ENCODE results near the gene CKAP2L. TPM values are rescaled to one million over a fixed set of nuclear protein-coding genes. Genes with fewer than 3 reads are reported as not detected.

Gene CKAP2L
- total and polyA plus RNA-seq, 9 of the 15 experiments (the other 6 are each of a cell fraction or from before 2014, with no cell fraction given) = 10.4 to 21.9 (median 14.2) TPM

DNA sequence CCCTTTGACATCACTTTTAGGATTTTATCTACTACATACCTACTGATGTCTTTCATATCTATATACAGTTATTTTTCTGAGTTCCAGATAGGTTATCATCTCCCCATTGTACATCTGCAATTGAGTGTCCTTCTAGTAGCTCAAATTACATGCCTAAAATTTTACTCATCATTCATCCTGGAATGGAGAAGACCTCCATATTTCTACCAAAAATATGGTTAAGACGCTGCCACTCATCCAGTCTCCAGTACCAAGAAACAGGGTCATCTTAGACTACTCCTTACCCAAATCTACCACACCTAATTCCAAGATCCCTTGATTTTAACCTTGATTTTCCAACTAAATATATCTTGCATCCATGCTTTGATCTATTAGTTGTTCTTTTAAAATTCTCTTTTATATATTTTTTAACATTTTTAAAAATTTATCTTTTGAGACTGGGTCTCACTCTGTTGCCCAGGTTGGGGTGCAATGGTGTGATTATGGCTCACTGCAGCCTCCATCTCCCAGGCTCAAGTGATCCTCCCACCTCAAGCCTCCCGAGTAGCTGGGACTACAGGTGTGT, 8.6 kb upstream of the CKAP2L start:
- no TSS peak for BruUV-seq (replicated peaks)
- POLR2A ChIA-PET = interaction anchor here (0.6 to 1.1 kb wide), 3 partner anchors 11 to 32 kb away, joined by 3 to 5 read pairs (median 3); partner anchors contain the start of gene IL1A

More for the DNA sequence above, 8.6 kb upstream of the CKAP2L start:
- 0 out of 5 replicates have a peak, but pooled peaks cover 0 to 5% of the 10 kb centered on the region in 2 experiments for H3K4me1 ChIP-seq (replicated peaks in 1 of 2; ENCODE audit: control insufficient read depth in 2 of 2, insufficient read depth in 2 of 2, low read length in 2 of 2)
- no peaks in the 10 kb centered on the region for H3K9me1 ChIP-seq (ENCODE audit: control insufficient read depth, insufficient read depth, low read length)
- TF ChIP-seq ZNF785 (CRISPR knock-in tag; IDR thresholded peaks at IDR 0.05) (no peak), IFI16 (CRISPR knock-in tag; IDR thresholded peaks at IDR 0.05) (no peak), ETV6 (IDR thresholded peaks at IDR 0.05; ENCODE audit: borderline replicate concordance in 1 of 2, low read depth in 2 of 2, low read length in 1 of 2) (no peak), ETV6 (CRISPR knock-in tag; IDR thresholded peaks at IDR 0.05; ENCODE audit: borderline replicate concordance) (no peak), CHD4 (IDR thresholded peaks at IDR 0.05; ENCODE audit: insufficient read depth, insufficient replicate concordance, low read depth, low read length, poor library complexity, severe bottlenecking) (no peak), ZNF197 (CRISPR knock-in tag; IDR thresholded peaks at IDR 0.05; ENCODE audit: low read depth) (no peak)
- TF ChIP-seq, protein P1, sequence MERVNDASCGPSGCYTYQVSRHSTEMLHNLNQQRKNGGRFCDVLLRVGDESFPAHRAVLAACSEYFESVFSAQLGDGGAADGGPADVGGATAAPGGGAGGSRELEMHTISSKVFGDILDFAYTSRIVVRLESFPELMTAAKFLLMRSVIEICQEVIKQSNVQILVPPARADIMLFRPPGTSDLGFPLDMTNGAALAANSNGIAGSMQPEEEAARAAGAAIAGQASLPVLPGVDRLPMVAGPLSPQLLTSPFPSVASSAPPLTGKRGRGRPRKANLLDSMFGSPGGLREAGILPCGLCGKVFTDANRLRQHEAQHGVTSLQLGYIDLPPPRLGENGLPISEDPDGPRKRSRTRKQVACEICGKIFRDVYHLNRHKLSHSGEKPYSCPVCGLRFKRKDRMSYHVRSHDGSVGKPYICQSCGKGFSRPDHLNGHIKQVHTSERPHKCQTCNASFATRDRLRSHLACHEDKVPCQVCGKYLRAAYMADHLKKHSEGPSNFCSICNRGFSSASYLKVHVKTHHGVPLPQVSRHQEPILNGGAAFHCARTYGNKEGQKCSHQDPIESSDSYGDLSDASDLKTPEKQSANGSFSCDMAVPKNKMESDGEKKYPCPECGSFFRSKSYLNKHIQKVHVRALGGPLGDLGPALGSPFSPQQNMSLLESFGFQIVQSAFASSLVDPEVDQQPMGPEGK (CRISPR knock-in tag; IDR thresholded peaks at IDR 0.05; ENCODE audit: borderline replicate concordance) = no peak
- no peak overlapping the region for H3K4me3 ChIP-seq
- H4K20me1 ChIP-seq (replicated peaks; ENCODE audit: control insufficient read depth, insufficient read depth, low read length) = no peaks in the 10 kb centered on the region
- WGBS (ENCODE audit: insufficient coverage, low coverage, missing lambda C conversion rate) = 3% methylated on average over 2 of the region's 2 CpGs
- no peak overlapping the region for H2AFZ ChIP-seq (ENCODE audit: low read depth, low read length)
- no peak for DNase-seq (ENCODE audit: extremely low read depth in 1 of 4, low spot score in 3 of 4)
- H3K9ac ChIP-seq (ENCODE audit: insufficient read depth in 1 of 2, low read depth in 2 of 2, low read length in 2 of 2) = no peak overlapping the region
- ATAC-seq = no peak
- CTCF ChIA-PET (ENCODE audit: low intra/inter-chr PET ratio) = no interaction called here
- intact Hi-C loops (cut with micrococcal nuclease) = no loop called here
- no peaks in the 10 kb centered on the region for H3K36me3 ChIP-seq (ENCODE audit: control insufficient read depth, insufficient read depth, low read length)
- no peak overlapping the region for H3K27ac ChIP-seq (ENCODE audit: extremely low read depth, low read depth, low read length)
- H3K27me3 ChIP-seq (ENCODE audit: control insufficient read depth in 2 of 2, insufficient read depth in 2 of 2, low read length in 2 of 2) = no peaks in the 10 kb centered on the region
- no peaks in the 10 kb centered on the region for H3K9me3 ChIP-seq (replicated peaks; ENCODE audit: control insufficient read depth, insufficient read depth, low read depth, low read length)
- H3K79me2 ChIP-seq (ENCODE audit: control insufficient read depth, insufficient read depth, low read length) = no peaks in the 10 kb centered on the region
- H3K4me2 ChIP-seq (ENCODE audit: insufficient read depth, low read length) = no peak overlapping the region
- in situ Hi-C loops (cut with MboI) = no loop called here
- no peak for FAIRE-seq
